ENCODE results near the gene RASGEF1C.

The RASGEF1C gene

GRCh38 chr5:180209137-180209581, at the start of gene RASGEF1C:
TSS of gene RASGEF1C (minus strand) at chr5:180209211. CDS start at chr5:180138052, 71,159 bp downstream.
- peak; percentile 36 to 47 for DNase-seq

- DNase-seq, result no peak
These were observed 44.2 kb upstream of the RASGEF1C start for GRCh38 chr5:180253036-180253824.

GRCh38 chr5:180251887-180252286, 42.9 kb upstream of the RASGEF1C start:
- no peak for DNase-seq

- DNase-seq, result no peak
These were observed 42.1 kb upstream of the RASGEF1C start for GRCh38 chr5:180251141-180251540.

- DNase-seq, result no peak
These were observed 41.3 kb upstream of the RASGEF1C start for GRCh38 chr5:180250329-180250728.

GRCh38 chr5:180241600-180241999, 32.6 kb upstream of the RASGEF1C start:
- DNase-seq, result no peak

GRCh38 chr5:180238631-180239030, 29.6 kb upstream of the RASGEF1C start:
- no peak for DNase-seq

GRCh38 chr5:180235846-180236245, 26.8 kb upstream of the RASGEF1C start:
- DNase-seq, result no peak

GRCh38 chr5:180235077-180235476, 26.1 kb upstream of the RASGEF1C start:
- no peak for DNase-seq

GRCh38 chr5:180234271-180234670, 25.3 kb upstream of the RASGEF1C start:
- no peak for DNase-seq

GRCh38 chr5:180233729-180234128, 24.7 kb upstream of the RASGEF1C start:
- no peak for DNase-seq

- no peak for DNase-seq
These were observed 21.0 kb upstream of the RASGEF1C start for GRCh38 chr5:180230017-180230416.

GRCh38 chr5:180222056-180222455, 13.0 kb upstream of the RASGEF1C start:
- no peak for DNase-seq

GRCh38 chr5:180217797-180218196, 8.8 kb upstream of the RASGEF1C start:
- DNase-seq, result no peak

GRCh38 chr5:180216646-180217171, 7.7 kb upstream of the RASGEF1C start:
- DNase-seq, result no peak

GRCh38 chr5:180215783-180216630, 7.0 kb upstream of the RASGEF1C start:
- DNase-seq, result no peak

GRCh38 chr5:180214870-180215770, 6.1 kb upstream of the RASGEF1C start:
- DNase-seq, result no peak

GRCh38 chr5:180213657-180214207, 4.7 kb upstream of the RASGEF1C start:
- DNase-seq, result no peak

- no peak for DNase-seq
These were observed 4.2 kb upstream of the RASGEF1C start for GRCh38 chr5:180213256-180213600.

- DNase-seq, result no peak
These were observed 3.6 kb upstream of the RASGEF1C start for GRCh38 chr5:180212363-180213255.

- DNase-seq, result no peak
These were observed 2.7 kb upstream of the RASGEF1C start for GRCh38 chr5:180211761-180212035.
